ENCODE results near the gene AGPAT3.

Gene AGPAT3

DNA sequence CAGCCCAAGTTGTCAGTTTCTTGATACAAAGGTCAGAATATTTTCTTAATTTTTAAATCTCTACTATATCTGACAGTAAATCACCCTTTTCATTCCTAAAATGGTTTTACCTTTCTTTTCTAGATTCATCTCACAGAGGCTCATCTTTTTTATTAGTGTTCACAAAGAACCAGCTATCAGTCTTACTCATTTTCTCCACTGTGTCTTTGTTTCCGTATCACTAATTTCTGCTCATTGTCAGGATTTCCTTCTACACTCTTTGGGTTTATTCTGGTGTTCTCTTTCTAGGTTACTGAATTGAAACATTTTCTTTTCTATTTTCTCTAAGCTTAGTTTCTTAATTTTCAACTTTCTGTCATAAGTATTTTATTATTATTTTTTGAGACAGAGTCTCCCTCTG is 8.7 kb downstream of the AGPAT3 start:
- 0 out of 2 replicates have a peak, but pooled peaks cover 2% of the 10 kb centered on the region for H3F3A ChIP-seq (ENCODE audit: control insufficient read depth, insufficient read depth)
- no peaks in the 10 kb centered on the region for H3K9me3 ChIP-seq (ENCODE audit: control insufficient read depth, insufficient read depth, low read length)
- no peak overlapping the region for H3K4me2 ChIP-seq (ENCODE audit: low read length)
- H3K4me3 ChIP-seq (ENCODE audit: low read length): no peak overlapping the region
- H3K27ac ChIP-seq (ENCODE audit: low read depth, low read length): no peak overlapping the region
- peaks cover 64% of the 10 kb centered on the region for H3K79me2 ChIP-seq (ENCODE audit: control insufficient read depth, low read length)
- no peaks in the 10 kb centered on the region for H3K9me2 ChIP-seq (replicated peaks; ENCODE audit: control insufficient read depth, low read length)
- TF ChIP-seq, protein P1, sequence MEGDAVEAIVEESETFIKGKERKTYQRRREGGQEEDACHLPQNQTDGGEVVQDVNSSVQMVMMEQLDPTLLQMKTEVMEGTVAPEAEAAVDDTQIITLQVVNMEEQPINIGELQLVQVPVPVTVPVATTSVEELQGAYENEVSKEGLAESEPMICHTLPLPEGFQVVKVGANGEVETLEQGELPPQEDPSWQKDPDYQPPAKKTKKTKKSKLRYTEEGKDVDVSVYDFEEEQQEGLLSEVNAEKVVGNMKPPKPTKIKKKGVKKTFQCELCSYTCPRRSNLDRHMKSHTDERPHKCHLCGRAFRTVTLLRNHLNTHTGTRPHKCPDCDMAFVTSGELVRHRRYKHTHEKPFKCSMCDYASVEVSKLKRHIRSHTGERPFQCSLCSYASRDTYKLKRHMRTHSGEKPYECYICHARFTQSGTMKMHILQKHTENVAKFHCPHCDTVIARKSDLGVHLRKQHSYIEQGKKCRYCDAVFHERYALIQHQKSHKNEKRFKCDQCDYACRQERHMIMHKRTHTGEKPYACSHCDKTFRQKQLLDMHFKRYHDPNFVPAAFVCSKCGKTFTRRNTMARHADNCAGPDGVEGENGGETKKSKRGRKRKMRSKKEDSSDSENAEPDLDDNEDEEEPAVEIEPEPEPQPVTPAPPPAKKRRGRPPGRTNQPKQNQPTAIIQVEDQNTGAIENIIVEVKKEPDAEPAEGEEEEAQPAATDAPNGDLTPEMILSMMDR (IDR thresholded peaks at IDR 0.05; ENCODE audit: low read depth, low read length, poor library complexity, severe bottlenecking): no peak
- TF ChIP-seq EZH2phosphoT487 (IDR thresholded peaks at IDR 0.05; ENCODE audit: borderline replicate concordance, low read length): no peak
- peaks cover 10% of the 10 kb centered on the region for H3K36me3 ChIP-seq (ENCODE audit: control insufficient read depth, low read length)
- peaks cover 7% of the 10 kb centered on the region; the same call in 1 of the 2 replicates for H4K20me1 ChIP-seq (ENCODE audit: control insufficient read depth, insufficient read depth, low read depth, low read length)
- no peaks in the 10 kb centered on the region for H3K27me3 ChIP-seq (ENCODE audit: control insufficient read depth, low read length)
- H3K4me1 ChIP-seq (ENCODE audit: control insufficient read depth, low read length): no peaks in the 10 kb centered on the region

DNA sequence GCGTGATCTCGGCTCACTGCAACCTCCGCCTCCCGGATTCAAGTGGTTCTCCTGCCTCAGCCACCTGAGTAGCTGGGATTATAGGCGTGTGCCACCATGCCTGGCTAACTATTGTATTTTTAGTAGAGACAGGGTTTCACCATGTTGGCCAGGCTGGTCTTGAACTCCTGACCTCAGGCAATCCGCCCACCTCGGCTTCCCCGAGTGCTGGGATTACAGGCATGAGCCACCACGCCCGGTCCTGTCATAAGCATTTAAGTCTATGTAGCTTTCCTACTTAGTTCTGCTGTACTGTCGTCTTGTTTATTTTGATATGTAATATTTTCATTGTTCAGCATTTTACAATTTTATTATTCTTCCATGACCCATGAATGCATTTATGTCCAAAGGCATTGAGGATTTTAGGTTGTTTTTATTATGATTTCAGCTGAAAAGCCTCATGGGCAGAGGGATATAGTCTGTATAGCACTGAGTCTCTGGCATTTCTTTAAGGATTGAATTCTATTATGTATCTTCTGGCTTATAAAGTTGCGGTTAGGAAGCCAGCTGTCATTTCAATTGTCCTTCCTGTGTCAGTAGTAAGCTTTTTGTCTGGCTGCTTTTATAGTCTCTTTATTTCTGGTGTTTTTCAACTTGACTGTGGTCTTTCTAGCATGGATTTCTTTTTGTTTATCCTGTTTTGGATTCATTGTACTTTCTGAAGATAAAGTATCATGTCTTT is 9.2 kb downstream of the AGPAT3 start:
- Histone ChIP-seq H3K9me3 (ENCODE audit: control insufficient read depth, insufficient read depth, low read length) (no peaks in the 10 kb centered on the region), H3K79me2 (ENCODE audit: control insufficient read depth, low read length) (peaks cover 60% of the 10 kb centered on the region), H4K20me1 (ENCODE audit: control insufficient read depth, insufficient read depth, low read depth, low read length) (peaks cover 7% of the 10 kb centered on the region; the same call in 1 of the 2 replicates), H3F3A (ENCODE audit: control insufficient read depth, insufficient read depth) (0 out of 2 replicates have a peak, but pooled peaks cover 2% of the 10 kb centered on the region), H3K4me1 (ENCODE audit: control insufficient read depth, low read length) (no peaks in the 10 kb centered on the region), H3K27me3 (ENCODE audit: control insufficient read depth, low read length) (no peaks in the 10 kb centered on the region), H3K27ac (ENCODE audit: low read depth, low read length) (no peak overlapping the region), H3K4me2 (ENCODE audit: low read length) (no peak overlapping the region), H3K9me2 (replicated peaks; ENCODE audit: control insufficient read depth, low read length) (no peaks in the 10 kb centered on the region), H3K36me3 (ENCODE audit: control insufficient read depth, low read length) (peaks cover 10% of the 10 kb centered on the region), H3K4me3 (ENCODE audit: low read length) (no peak overlapping the region)
- TF ChIP-seq, protein P1 (IDR thresholded peaks at IDR 0.05; ENCODE audit: low read depth, low read length, poor library complexity, severe bottlenecking): no peak

DNA sequence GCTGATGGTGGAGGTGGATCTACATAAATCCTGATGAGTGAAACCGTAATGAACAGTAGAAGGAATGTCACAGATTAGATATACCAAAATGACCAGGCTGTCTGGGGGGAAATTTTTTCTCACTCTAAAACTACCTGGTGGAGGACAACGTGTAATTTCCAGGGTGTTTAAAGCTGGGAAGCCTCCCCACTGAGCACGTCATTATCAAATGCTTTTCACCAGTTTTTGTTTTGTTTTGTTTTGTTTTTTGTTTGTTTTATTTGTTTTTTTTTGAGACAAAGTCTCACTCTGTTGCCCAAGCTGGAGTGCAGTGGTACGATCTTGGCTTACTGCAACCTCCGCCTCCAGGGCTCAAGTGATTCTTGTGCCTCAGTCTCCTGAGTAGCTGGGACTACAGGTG is 11.6 kb downstream of the AGPAT3 start:
- H3K79me2 ChIP-seq (ENCODE audit: control insufficient read depth, low read length): peaks cover 57% of the 10 kb centered on the region
- no peak overlapping the region for H3K4me2 ChIP-seq (ENCODE audit: low read length)
- 0 out of 2 replicates have a peak, but pooled peaks cover 2% of the 10 kb centered on the region for H3F3A ChIP-seq (ENCODE audit: control insufficient read depth, insufficient read depth)
- TF ChIP-seq EZH2phosphoT487 (IDR thresholded peaks at IDR 0.05; ENCODE audit: borderline replicate concordance, low read length): no peak
- TF ChIP-seq, protein P1 (IDR thresholded peaks at IDR 0.05; ENCODE audit: low read depth, low read length, poor library complexity, severe bottlenecking): no peak
- H4K20me1 ChIP-seq (ENCODE audit: control insufficient read depth, insufficient read depth, low read depth, low read length): peaks cover 7% of the 10 kb centered on the region; the same call in 1 of the 2 replicates
- H3K4me3 ChIP-seq (ENCODE audit: low read length): no peak overlapping the region
- no peak overlapping the region for H3K27ac ChIP-seq (ENCODE audit: low read depth, low read length)
- H3K9me3 ChIP-seq (ENCODE audit: control insufficient read depth, insufficient read depth, low read length): no peaks in the 10 kb centered on the region
- H3K9me2 ChIP-seq (replicated peaks; ENCODE audit: control insufficient read depth, low read length): no peaks in the 10 kb centered on the region
- H3K4me1 ChIP-seq (ENCODE audit: control insufficient read depth, low read length): no peaks in the 10 kb centered on the region
- H3K36me3 ChIP-seq (ENCODE audit: control insufficient read depth, low read length): peaks cover 6% of the 10 kb centered on the region
- H3K27me3 ChIP-seq (ENCODE audit: control insufficient read depth, low read length): no peaks in the 10 kb centered on the region
